Natural killer cell (primary cell): ENCODE results near the gene DOK6. TPM values are rescaled to one million over a fixed set of nuclear protein-coding genes. Genes with fewer than 3 reads are reported as not detected.

Source experiments
- ATAC-seq, 3 donors: fragments of 150-1000 bp in 2 of 3; fragments of 200-7000 bp in 1 of 3; cut with Tn5 transposase; 1 replicate in 1 of 3; 2 replicates in 2 of 3; pipeline ENCODE4 v1.10.0; 2021; ENCODE audit warnings: mild to moderate bottlenecking in 2 of 3, moderate library complexity in 2 of 3
- DNase-seq, 2 donors: peaks; one replicate each; pipeline versions ENCODE4 v3.0.0 to v3.0.0-alpha.2; 2013 to 2021; ENCODE audit warnings: mixed read lengths in 1 of 2
- H3K27ac ChIP-seq: one replicate; pipeline ENCODE4 v1.5.1; 2013; ENCODE audit warnings: mild to moderate bottlenecking, low read length
- H3K27me3 ChIP-seq: one replicate; pipeline ENCODE4 v1.6.1; 2013; ENCODE audit warnings: low read length; ENCODE audit not compliant: control insufficient read depth, insufficient read depth
- H3K36me3 ChIP-seq: one replicate; pipeline ENCODE4 v1.6.1; 2013; ENCODE audit warnings: low read length; ENCODE audit not compliant: control insufficient read depth, insufficient read depth
- H3K4me1 ChIP-seq: one replicate; pipeline ENCODE4 v1.6.1; 2013; ENCODE audit warnings: low read length; ENCODE audit not compliant: control insufficient read depth, insufficient read depth
- H3K4me3 ChIP-seq: one replicate; pipeline ENCODE4 v1.5.1; 2013; ENCODE audit warnings: low read length
- H3K9me3 ChIP-seq: one replicate; pipeline ENCODE4 v1.6.1; 2013; ENCODE audit warnings: low read length; ENCODE audit not compliant: control insufficient read depth, insufficient read depth
- H3K27ac Mint-ChIP-seq, 2 donors: one replicate each; pipeline ENCODE4 v1.8.0; 2022; ENCODE audit warnings: mild to moderate bottlenecking in 2 of 2, mixed read lengths in 2 of 2, moderate library complexity in 1 of 2
- H3K27me3 Mint-ChIP-seq, 2 donors: one replicate each; pipeline ENCODE4 v1.8.0; 2022; ENCODE audit warnings: low read depth in 2 of 2, mixed read lengths in 2 of 2
- H3K36me3 Mint-ChIP-seq: one replicate; pipeline ENCODE4 v1.8.0; 2022; ENCODE audit warnings: mixed read lengths
- H3K4me1 Mint-ChIP-seq, 2 donors: one replicate each; pipeline ENCODE4 v1.8.0; 2022; ENCODE audit warnings: mixed read lengths in 2 of 2
- H3K4me3 Mint-ChIP-seq: one replicate; pipeline ENCODE4 v1.8.0; 2022; ENCODE audit warnings: mild to moderate bottlenecking, moderate library complexity, mixed read lengths
- H3K9me3 Mint-ChIP-seq, 2 donors: one replicate each; pipeline ENCODE4 v1.8.0; 2022; ENCODE audit warnings: mixed read lengths in 2 of 2
- WGBS: methylation state at CpG from one replicate; pipeline ENCODE4 v1.1.7; 2013; ENCODE audit warnings: missing lambda C conversion rate; ENCODE audit not compliant: insufficient coverage; 5-methylcytosine and 5-hydroxymethylcytosine counted together
- intact Hi-C: fragments of 100-400 bp; cut with micrococcal nuclease; formaldehyde crosslinking; loops from one replicate; pipeline ENCODE4 v1.14.2; 2022
- total RNA-seq, 4 donors: library from RNA; stranded (reverse); fragments of 120-200 nt in 1 of 4; gene quantifications; one replicate each; pipeline versions ENCODE4 v1.2.3 to v1.2.4, GENCODE V29; 2013 to 2022
- TF ChIP-seq, protein P1 (sequence below): fragments of 200-600 bp; IDR thresholded peaks from one replicate; pipeline ENCODE4 v1.8.0; 2022; ENCODE audit warnings: antibody characterized with exemption

The DOK6 gene
- total RNA-seq, 3 donors from 2014 or later (not counting 1 experiment from before 2014, with no cell fraction given): 0.02 TPM; not detected in 2

DNA sequence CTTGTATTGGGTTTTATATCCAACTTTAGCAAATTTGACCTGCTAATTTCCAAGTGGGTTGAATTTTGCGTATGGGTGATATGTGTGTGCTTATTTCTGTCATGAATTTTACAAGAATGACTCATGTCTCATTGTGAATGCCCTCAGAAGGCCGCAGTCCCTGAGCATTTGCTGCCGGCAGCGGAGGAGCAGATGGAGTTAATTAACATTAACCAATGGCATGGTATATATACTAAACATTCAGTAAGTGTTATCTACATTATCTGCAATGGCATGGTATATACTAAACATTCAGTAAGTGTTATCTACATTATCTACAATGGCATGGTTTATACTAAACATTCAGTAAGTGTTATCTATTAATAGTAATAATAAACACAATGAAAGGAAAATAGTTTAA lies 90.1 kb downstream of the DOK6 start:
- H3K27me3 Mint-ChIP-seq: peaks cover 0 to 6% of the 10 kb centered on the region in 2 donors
- H3K9me3 ChIP-seq: no peaks in the 10 kb centered on the region
- TF ChIP-seq, protein P1, sequence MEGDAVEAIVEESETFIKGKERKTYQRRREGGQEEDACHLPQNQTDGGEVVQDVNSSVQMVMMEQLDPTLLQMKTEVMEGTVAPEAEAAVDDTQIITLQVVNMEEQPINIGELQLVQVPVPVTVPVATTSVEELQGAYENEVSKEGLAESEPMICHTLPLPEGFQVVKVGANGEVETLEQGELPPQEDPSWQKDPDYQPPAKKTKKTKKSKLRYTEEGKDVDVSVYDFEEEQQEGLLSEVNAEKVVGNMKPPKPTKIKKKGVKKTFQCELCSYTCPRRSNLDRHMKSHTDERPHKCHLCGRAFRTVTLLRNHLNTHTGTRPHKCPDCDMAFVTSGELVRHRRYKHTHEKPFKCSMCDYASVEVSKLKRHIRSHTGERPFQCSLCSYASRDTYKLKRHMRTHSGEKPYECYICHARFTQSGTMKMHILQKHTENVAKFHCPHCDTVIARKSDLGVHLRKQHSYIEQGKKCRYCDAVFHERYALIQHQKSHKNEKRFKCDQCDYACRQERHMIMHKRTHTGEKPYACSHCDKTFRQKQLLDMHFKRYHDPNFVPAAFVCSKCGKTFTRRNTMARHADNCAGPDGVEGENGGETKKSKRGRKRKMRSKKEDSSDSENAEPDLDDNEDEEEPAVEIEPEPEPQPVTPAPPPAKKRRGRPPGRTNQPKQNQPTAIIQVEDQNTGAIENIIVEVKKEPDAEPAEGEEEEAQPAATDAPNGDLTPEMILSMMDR: no peak
- no peak overlapping the region for H3K4me3 Mint-ChIP-seq
- ATAC-seq (no peak), DNase-seq (no peak)
- intact Hi-C loops: no loop called here
- no peaks in the 10 kb centered on the region for H3K36me3 Mint-ChIP-seq
- 100% methylated on average over 1 of the region's 4 CpGs for WGBS
- H3K27ac ChIP-seq: no peak overlapping the region
- no peaks in the 10 kb centered on the region for H3K27me3 ChIP-seq
- H3K4me1 ChIP-seq: no peaks in the 10 kb centered on the region
- H3K27ac Mint-ChIP-seq: no peak overlapping the region
- no peak overlapping the region for H3K4me3 ChIP-seq
- H3K36me3 ChIP-seq: no peaks in the 10 kb centered on the region
- H3K4me1 Mint-ChIP-seq: no peaks in the 10 kb centered on the region
- peaks cover 0 to 3% of the 10 kb centered on the region in 2 donors for H3K9me3 Mint-ChIP-seq

DNA sequence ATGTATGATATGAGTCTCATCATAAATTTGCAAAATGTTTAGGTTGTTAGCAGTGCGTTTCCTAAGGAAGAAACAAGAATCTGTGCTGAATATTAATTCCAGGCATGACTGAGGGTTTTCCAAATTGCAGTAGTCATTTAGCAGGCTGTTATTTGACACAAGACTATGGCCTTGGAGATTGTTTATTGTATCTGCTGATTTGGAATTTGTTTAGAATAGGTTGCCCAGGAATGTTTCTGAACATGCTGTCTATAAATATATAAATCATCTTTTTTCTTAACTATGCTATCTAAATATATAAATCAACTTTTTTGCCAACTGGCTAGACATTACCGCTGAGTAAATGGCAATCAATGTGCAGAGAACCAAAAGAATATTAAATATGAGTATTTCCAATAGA lies 90.9 kb downstream of the DOK6 start:
- DNase-seq (no peak), ATAC-seq (no peak)
- peaks cover 0 to 6% of the 10 kb centered on the region in 2 donors for H3K27me3 Mint-ChIP-seq
- Histone ChIP-seq H3K4me1 (no peaks in the 10 kb centered on the region), H3K4me3 (no peak overlapping the region), H3K9me3 (no peaks in the 10 kb centered on the region), H3K27me3 (no peaks in the 10 kb centered on the region), H3K27ac (no peak overlapping the region), H3K36me3 (no peaks in the 10 kb centered on the region)
- peaks cover 0 to 3% of the 10 kb centered on the region in 2 donors for H3K9me3 Mint-ChIP-seq
- no peaks in the 10 kb centered on the region for H3K4me1 Mint-ChIP-seq
- no peak overlapping the region for H3K27ac Mint-ChIP-seq
- TF ChIP-seq, protein P1: no peak
- H3K4me3 Mint-ChIP-seq: no peak overlapping the region
- 92% methylated on average over 2 of the region's 2 CpGs for WGBS
- H3K36me3 Mint-ChIP-seq: no peaks in the 10 kb centered on the region
- intact Hi-C loops: no loop called here

DNA sequence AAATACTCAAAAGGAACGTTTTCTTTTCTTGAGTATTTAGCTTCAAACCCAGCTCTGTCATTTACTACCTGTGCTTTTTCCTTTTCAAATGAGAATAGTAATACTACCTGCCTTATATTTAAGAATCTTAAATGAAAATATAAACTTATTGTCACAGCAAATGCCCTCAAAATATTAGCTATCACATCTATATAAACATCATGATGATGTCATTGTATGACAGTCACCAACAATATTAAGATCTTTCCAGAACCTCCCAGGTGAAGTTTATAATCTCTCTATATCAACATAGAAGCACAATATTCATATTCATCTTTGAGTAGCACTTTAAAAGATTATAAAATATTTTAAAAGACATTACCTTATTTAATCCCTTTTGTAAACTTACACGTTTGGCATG lies 92.2 kb downstream of the DOK6 start:
- TF ChIP-seq, protein P1: no peak

DNA sequence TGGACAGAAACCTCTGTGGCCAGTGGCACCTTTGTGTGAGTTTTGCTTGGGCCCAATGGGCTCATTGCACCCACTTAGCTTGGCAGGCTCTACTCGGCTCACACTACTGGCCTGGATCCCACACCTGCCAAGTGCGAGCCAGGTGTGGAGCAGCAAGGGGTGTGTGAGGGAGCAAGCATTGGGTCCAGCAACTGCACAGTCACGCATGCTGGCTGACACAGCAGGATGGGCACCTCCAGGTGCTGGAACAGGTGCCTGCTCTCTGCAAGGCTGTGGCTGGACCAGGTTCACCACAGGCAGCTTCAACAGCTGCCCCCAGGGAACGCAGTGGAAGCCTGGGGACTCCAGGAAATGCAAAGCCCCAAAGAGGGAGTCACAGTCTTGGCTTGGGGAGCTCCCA lies 94.2 kb downstream of the DOK6 start:
- Histone ChIP-seq H3K27me3 (no peaks in the 10 kb centered on the region), H3K9me3 (no peaks in the 10 kb centered on the region), H3K27ac (no peak overlapping the region), H3K4me1 (no peaks in the 10 kb centered on the region), H3K36me3 (no peaks in the 10 kb centered on the region), H3K4me3 (no peak overlapping the region)
- ATAC-seq: no peak
- Mint-ChIP-seq H3K9me3 (no peaks in the 10 kb centered on the region), H3K27me3 (peaks cover 0 to 3% of the 10 kb centered on the region in 2 donors), H3K4me1 (no peaks in the 10 kb centered on the region), H3K27ac (no peak overlapping the region), H3K4me3 (no peak overlapping the region), H3K36me3 (no peaks in the 10 kb centered on the region)
- no peak for DNase-seq
- TF ChIP-seq, protein P1: no peak
- WGBS: 88% methylated on average over 4 of the region's 4 CpGs
- intact Hi-C loops: no loop called here

More for the DNA sequence above, 92.2 kb downstream of the DOK6 start:
- Mint-ChIP-seq H3K4me1 (no peaks in the 10 kb centered on the region), H3K9me3 (peaks cover 0 to 3% of the 10 kb centered on the region in 2 donors), H3K36me3 (no peaks in the 10 kb centered on the region), H3K4me3 (no peak overlapping the region), H3K27ac (no peak overlapping the region), H3K27me3 (no peaks in the 10 kb centered on the region)
- DNase-seq (no peak), ATAC-seq (no peak)
- no peaks in the 10 kb centered on the region for H3K9me3 ChIP-seq
- H3K27ac ChIP-seq: no peak overlapping the region
- no peaks in the 10 kb centered on the region for H3K4me1 ChIP-seq
- H3K36me3 ChIP-seq: no peaks in the 10 kb centered on the region
- 83% methylated on average over 1 of the region's 2 CpGs for WGBS
- intact Hi-C loops: no loop called here
- H3K4me3 ChIP-seq: no peak overlapping the region
- H3K27me3 ChIP-seq: no peaks in the 10 kb centered on the region
